Aorta (tissue), 5 donors: Measurements from ENCODE around the gene AURKAIP1. TPM values are rescaled to one million over a fixed set of nuclear protein-coding genes. Genes with fewer than 3 reads are reported as not detected.

Source experiments
- ATAC-seq: fragments of 200-7000 bp; cut with Tn5 transposase; one replicate; pipeline ENCODE4 v1.9.1; 2022; ENCODE audit warnings: moderate library complexity; ENCODE audit not compliant: low FRiP score
- DNase-seq, 2 donors: peaks; one replicate each; pipeline ENCODE4 v3.0.0-alpha.2; 2020
- H3K27ac ChIP-seq, 2 donors: one replicate each; pipeline ENCODE4 v1.5.1; 2013; ENCODE audit warnings: low read length in 2 of 2, mild to moderate bottlenecking in 2 of 2, moderate library complexity in 2 of 2, control low read depth in 1 of 2, inconsistent platforms in 1 of 2, low read depth in 1 of 2
- H3K27me3 ChIP-seq, 2 donors: one replicate each; pipeline ENCODE4 v1.6.1; 2013; ENCODE audit warnings: control low read depth in 1 of 2, low read length in 1 of 2, mild to moderate bottlenecking in 1 of 2, moderate library complexity in 1 of 2; ENCODE audit not compliant: insufficient read depth in 2 of 2, control insufficient read depth in 1 of 2
- H3K36me3 ChIP-seq, 2 donors: one replicate each; pipeline ENCODE4 v1.6.1; 2013; ENCODE audit warnings: control low read depth in 1 of 2, low read length in 1 of 2, mild to moderate bottlenecking in 1 of 2; ENCODE audit not compliant: insufficient read depth in 2 of 2, control insufficient read depth in 1 of 2
- H3K4me1 ChIP-seq, 2 donors: one replicate each; pipeline ENCODE4 v1.6.1; 2013; ENCODE audit warnings: low read length in 2 of 2, control low read depth in 1 of 2, mild to moderate bottlenecking in 1 of 2, moderate library complexity in 1 of 2; ENCODE audit not compliant: insufficient read depth in 2 of 2, control insufficient read depth in 1 of 2
- H3K4me3 ChIP-seq, 2 donors: one replicate each; pipeline ENCODE4 v1.5.1; 2013; ENCODE audit warnings: low read length in 2 of 2, control low read depth in 1 of 2, mild to moderate bottlenecking in 1 of 2
- H3K9me3 ChIP-seq: one replicate; pipeline ENCODE4 v1.6.1; 2013; ENCODE audit warnings: mild to moderate bottlenecking, low read length; ENCODE audit not compliant: control insufficient read depth
- WGBS, 2 donors: extraction: QIAGEN DNeasy Blood & Tissue Kit; methylation state at CpG; one replicate each; pipeline ENCODE4 v1.1.7; 2013; 5-methylcytosine and 5-hydroxymethylcytosine counted together
- intact Hi-C, 2 donors: fragments of 100-400 bp; cut with DNase I; formaldehyde crosslinking; loops; one replicate each; pipeline versions ENCODE4 v1.14.2 to v1.15.0; 2022
- polyA plus RNA-seq, 2 donors: library from polyadenylated mRNA; stranded (reverse); fragments of 200-250 nt; gene quantifications; one replicate each; pipeline ENCODE4 v1.2.3, GENCODE V29; 2013
- total RNA-seq, 2 donors: library from RNA; stranded (reverse); fragmentation: NEBNext Ultra II Directional; extraction: Animal tissue kit (Norgen Biotek cat#: 25700); gene quantifications; one replicate each; pipeline ENCODE4 v1.2.1, GENCODE V29; 2021
- donor health status: healthy with polysubstance abuse.
- donor health status: Bipolar disorder and iron deficiency.
- donor health status: DM: no; HTN: no; CAD: no.
- donor health status: DM: no; HTN: no; CAD: no.
- donor health status: DM: yes; HTN: yes; CAD: no.

Gene AURKAIP1
- total and polyA plus RNA-seq, 4 donors, result 59.6 to 154 (median 92.2) TPM

- no peak for ATAC-seq
- no peaks in the 10 kb centered on the region for H3K27me3 ChIP-seq
- H3K36me3 ChIP-seq, result no peaks in the 10 kb centered on the region
- no peak overlapping the region for H3K27ac ChIP-seq
- intact Hi-C loops, result no loop called here
- H3K9me3 ChIP-seq, result no peaks in the 10 kb centered on the region
- H3K4me3 ChIP-seq, result no peak overlapping the region
- WGBS, 2 donors, result 1 to 3% methylated on average over 32 to 52 of the region's 52 CpGs
- DNase-seq, result no peak
- no peaks in the 10 kb centered on the region for H3K4me1 ChIP-seq
Observed at GRCh38 chr1:1355416-1355815, 19.6 kb downstream of the AURKAIP1 start.

- no peaks in the 10 kb centered on the region for H3K4me1 ChIP-seq
- DNase-seq, result no peak
- H3K36me3 ChIP-seq, result no peaks in the 10 kb centered on the region
- H3K9me3 ChIP-seq, result no peaks in the 10 kb centered on the region
- no peak overlapping the region for H3K4me3 ChIP-seq
- WGBS, 2 donors, result 60 to 61% methylated on average over 98 to 116 of the region's 116 CpGs
- intact Hi-C loops, result no loop called here
- no peak overlapping the region for H3K27ac ChIP-seq
- no peaks in the 10 kb centered on the region for H3K27me3 ChIP-seq
- no peak for ATAC-seq
Observed at GRCh38 chr1:1354271-1355247, 20.4 kb downstream of the AURKAIP1 start.

GRCh38 chr1:1353389-1354151 is 21.4 kb downstream of the AURKAIP1 start:
- Histone ChIP-seq H3K27me3 (no peaks in the 10 kb centered on the region), H3K4me1 (no peaks in the 10 kb centered on the region), H3K36me3 (no peaks in the 10 kb centered on the region), H3K4me3 (no peak overlapping the region), H3K9me3 (no peaks in the 10 kb centered on the region), H3K27ac (no peak overlapping the region)
- intact Hi-C loops, result no loop called here
- 67 to 68% methylated on average over 28 of the region's 28 CpGs for WGBS, 2 donors
- no peak for DNase-seq
- no peak for ATAC-seq

GRCh38 chr1:1352786-1353388 is 22.1 kb downstream of the AURKAIP1 start:
- Histone ChIP-seq H3K4me3 (no peak overlapping the region), H3K4me1 (no peaks in the 10 kb centered on the region), H3K9me3 (no peaks in the 10 kb centered on the region), H3K27ac (no peak overlapping the region), H3K36me3 (no peaks in the 10 kb centered on the region), H3K27me3 (no peaks in the 10 kb centered on the region)
- ATAC-seq (no peak), DNase-seq (no peak)
- intact Hi-C loops, result no loop called here
- 28 to 29% methylated on average over 3 to 5 of the region's 5 CpGs for WGBS, 2 donors

- Histone ChIP-seq H3K27me3 (no peaks in the 10 kb centered on the region), H3K4me1 (no peaks in the 10 kb centered on the region), H3K36me3 (no peaks in the 10 kb centered on the region), H3K4me3 (no peak overlapping the region), H3K27ac (no peak overlapping the region), H3K9me3 (no peaks in the 10 kb centered on the region)
- intact Hi-C loops, result no loop called here
- peak; percentile 62 for ATAC-seq
- DNase-seq, result no peak
- 38 to 40% methylated on average over 29 of the region's 29 CpGs for WGBS, 2 donors
Observed at GRCh38 chr1:1351511-1352427, 23.2 kb downstream of the AURKAIP1 start.

- intact Hi-C loops, result loop anchor here (1.0 to 2.0 kb wide), 2 partner anchors 23 kb away; no protein-coding TSS in a partner anchor
- peak within 1 kb of the TSS; percentile 82 to 85 for H3K4me3 ChIP-seq
- H3K27me3 ChIP-seq, result no peaks in the 10 kb centered on the region
- H3K27ac ChIP-seq, result peak within 1 kb of the TSS in 1 of 2 donors; percentile 63
- no peaks in the 10 kb centered on the region for H3K9me3 ChIP-seq
- H3K36me3 ChIP-seq, result no peaks in the 10 kb centered on the region
- DNase-seq, result peak; percentile 82 to 92
- no peaks in the 10 kb centered on the region for H3K4me1 ChIP-seq
- 0 to 1% methylated on average over 19 to 122 of the region's 122 CpGs for WGBS, 2 donors
- ATAC-seq, result peak; percentile 64
Observed at GRCh38 chr1:1349256-1350012, 25.6 kb downstream of the AURKAIP1 start, which contains the start of gene DVL1. TSS of gene DVL1 (minus strand) at chr1:1349418. CDS start at chr1:1349065, 353 bp downstream.

- no peak overlapping the region for H3K27ac ChIP-seq
- ATAC-seq (no peak), DNase-seq (no peak)
- H3K27me3 ChIP-seq, result no peaks in the 10 kb centered on the region
- H3K4me1 ChIP-seq, result no peaks in the 10 kb centered on the region
- no peaks in the 10 kb centered on the region for H3K9me3 ChIP-seq
- no peaks in the 10 kb centered on the region for H3K36me3 ChIP-seq
- 0 to 1% methylated on average over 61 to 109 of the region's 109 CpGs for WGBS, 2 donors
- intact Hi-C loops, result loop anchor here (1.0 to 2.0 kb wide), 2 partner anchors 24 kb away; no protein-coding TSS in a partner anchor
- H3K4me3 ChIP-seq, result peak overlapping the region; percentile 82 to 85
Observed at GRCh38 chr1:1348420-1349255, 26.4 kb downstream of the AURKAIP1 start.
